Skeletal muscle tissue (tissue), 4 donors: ENCODE data around the gene KRTAP1-4. TPM values are rescaled to one million over a fixed set of nuclear protein-coding genes. Genes with fewer than 3 reads are reported as not detected.
"Not testable (repeated sequence)": the region's sequence is repeated elsewhere in the genome, so short reads cannot be mapped to it uniquely, and the experiment has no call there.

Experiments
- H3K27ac ChIP-seq: one replicate; pipeline ENCODE4 v1.7.0; 2013; ENCODE audit warnings: mild to moderate bottlenecking, low read depth, low read length, inconsistent platforms
- H3K27me3 ChIP-seq, 3 donors: one replicate each; pipeline ENCODE4 v1.7.0; 2013; ENCODE audit warnings: low read length in 3 of 3; ENCODE audit not compliant: control insufficient read depth in 3 of 3, insufficient read depth in 3 of 3
- H3K36me3 ChIP-seq, 3 donors: one replicate each; pipeline ENCODE4 v1.7.0; 2013; ENCODE audit warnings: low read length in 3 of 3; ENCODE audit not compliant: control insufficient read depth in 3 of 3, insufficient read depth in 3 of 3
- H3K4me1 ChIP-seq, 3 donors: one replicate each; pipeline ENCODE4 v1.7.0; 2013; ENCODE audit warnings: low read length in 3 of 3, mild to moderate bottlenecking in 3 of 3; ENCODE audit not compliant: control insufficient read depth in 3 of 3, insufficient read depth in 3 of 3
- H3K4me3 ChIP-seq, 3 donors: one replicate each; pipeline ENCODE4 v1.7.0; 2013; ENCODE audit warnings: low read length in 3 of 3
- H3K9ac ChIP-seq, 3 donors: one replicate each; pipeline ENCODE4 v1.7.0; 2013; ENCODE audit warnings: low read length in 3 of 3, mild to moderate bottlenecking in 3 of 3, moderate library complexity in 2 of 3, low read depth in 1 of 3
- H3K9me3 ChIP-seq, 3 donors: one replicate each; pipeline ENCODE4 v1.7.0; 2013; ENCODE audit warnings: low read length in 3 of 3; ENCODE audit not compliant: control insufficient read depth in 3 of 3
- total RNA-seq: library from RNA; depleted of rRNA; stranded (reverse); fragments of >200 nt; gene quantifications from one replicate; pipeline ENCODE4 v1.2.3, GENCODE V29; 2014
- donor health status: Osteomylitis.

Gene KRTAP1-4
- total RNA-seq, 1 donor from 2014 or later: not detected

GRCh38 chr17:41009301-41009760 is 20.7 kb downstream of the KRTAP1-4 start:
- H3K27ac ChIP-seq: no peak overlapping the region
- peaks cover 0 to 6% (median 5%) of the 10 kb centered on the region in 3 donors for H3K4me1 ChIP-seq
- no peak overlapping the region for H3K4me3 ChIP-seq
- H3K27me3 ChIP-seq: peaks cover 0 to 2% (median 0%) of the 10 kb centered on the region in 3 donors
- H3K9ac ChIP-seq: no peak overlapping the region
- no peaks in the 10 kb centered on the region for H3K36me3 ChIP-seq
- no peaks in the 10 kb centered on the region for H3K9me3 ChIP-seq

GRCh38 chr17:41008811-41009210 is 21.2 kb downstream of the KRTAP1-4 start, which contains the start of gene KRTAP3-1:
Gene KRTAP3-1, minus strand, starts transcription at chr17:41009128. Its CDS starts 54 bp downstream, at chr17:41009074.
- Histone ChIP-seq H3K36me3 (no peaks in the 10 kb centered on the region), H3K9me3 (no peaks in the 10 kb centered on the region), H3K9ac (no peak within 1 kb of the TSS), H3K4me1 (peaks cover 0 to 6% (median 5%) of the 10 kb centered on the region in 3 donors), H3K27me3 (peaks cover 0 to 3% (median 0%) of the 10 kb centered on the region in 3 donors), H3K27ac (no peak within 1 kb of the TSS), H3K4me3 (no peak within 1 kb of the TSS)

GRCh38 chr17:41004397-41004796 is 25.6 kb downstream of the KRTAP1-4 start:
- Histone ChIP-seq H3K27ac (no peak overlapping the region), H3K4me3 (no peak overlapping the region), H3K36me3 (no peaks in the 10 kb centered on the region), H3K4me1 (no peaks in the 10 kb centered on the region), H3K9ac (no peak overlapping the region), H3K9me3 (no peaks in the 10 kb centered on the region), H3K27me3 (peaks cover 0 to 6% (median 3%) of the 10 kb centered on the region in 3 donors)

- Histone ChIP-seq H3K4me1 (no peaks in the 10 kb centered on the region), H3K27ac (no peak overlapping the region), H3K9me3 (no peaks in the 10 kb centered on the region), H3K4me3 (no peak overlapping the region), H3K27me3 (peaks cover 0 to 6% (median 3%) of the 10 kb centered on the region in 3 donors), H3K36me3 (no peaks in the 10 kb centered on the region), H3K9ac (no peak overlapping the region)
Observed at GRCh38 chr17:41003926-41004325, 26.1 kb downstream of the KRTAP1-4 start.

- Histone ChIP-seq H3K4me1 (no peaks in the 10 kb centered on the region), H3K4me3 (no peak overlapping the region), H3K27me3 (peaks cover 0 to 6% (median 3%) of the 10 kb centered on the region in 3 donors), H3K9ac (no peak overlapping the region), H3K9me3 (no peaks in the 10 kb centered on the region), H3K36me3 (no peaks in the 10 kb centered on the region), H3K27ac (no peak overlapping the region)
Observed at GRCh38 chr17:41002814-41003213, 27.2 kb downstream of the KRTAP1-4 start.

- Histone ChIP-seq H3K27ac (no peak overlapping the region), H3K4me3 (no peak overlapping the region)
Observed at GRCh38 chr17:41001795-41002194, 28.2 kb downstream of the KRTAP1-4 start.

GRCh38 chr17:40999563-40999962 is 30.4 kb downstream of the KRTAP1-4 start, which contains the start of gene KRTAP3-2:
Gene KRTAP3-2, minus strand, starts transcription at chr17:40999906. Its CDS starts 53 bp downstream, at chr17:40999853.
- not testable (repeated sequence) for H3K36me3 ChIP-seq, H3K4me1 ChIP-seq, H3K27ac ChIP-seq, H3K9ac ChIP-seq, H3K9me3 ChIP-seq, H3K4me3 ChIP-seq
- H3K27me3 ChIP-seq: peaks cover 2 to 12% (median 3%) of the 10 kb centered on the region in 3 donors

More at GRCh38 chr17:41001795-41002194, 28.2 kb downstream of the KRTAP1-4 start:
- Histone ChIP-seq H3K36me3 (no peaks in the 10 kb centered on the region), H3K27me3 (peaks cover 0 to 9% (median 3%) of the 10 kb centered on the region in 3 donors), H3K9me3 (no peaks in the 10 kb centered on the region), H3K9ac (no peak overlapping the region), H3K4me1 (no peaks in the 10 kb centered on the region)

- Histone ChIP-seq H3K9ac (no peak overlapping the region), H3K36me3 (no peaks in the 10 kb centered on the region), H3K9me3 (no peaks in the 10 kb centered on the region), H3K4me1 (no peaks in the 10 kb centered on the region), H3K27ac (no peak overlapping the region), H3K4me3 (no peak overlapping the region), H3K27me3 (peaks cover 3 to 15% (median 5%) of the 10 kb centered on the region in 3 donors)
Observed at GRCh38 chr17:40997361-40997760, 32.6 kb downstream of the KRTAP1-4 start.

- H3K27ac ChIP-seq: no peak overlapping the region
- H3K4me1 ChIP-seq: no peaks in the 10 kb centered on the region
- peaks cover 3 to 13% (median 5%) of the 10 kb centered on the region in 3 donors for H3K27me3 ChIP-seq
- no peak overlapping the region for H3K4me3 ChIP-seq
- no peaks in the 10 kb centered on the region for H3K9me3 ChIP-seq
- no peaks in the 10 kb centered on the region for H3K36me3 ChIP-seq
- no peak overlapping the region for H3K9ac ChIP-seq
Observed at GRCh38 chr17:40996829-40997228, 33.2 kb downstream of the KRTAP1-4 start.

GRCh38 chr17:40995116-40995515 is 34.9 kb downstream of the KRTAP1-4 start:
- H3K4me1 ChIP-seq: no peaks in the 10 kb centered on the region
- H3K9ac ChIP-seq: no peak overlapping the region
- H3K4me3 ChIP-seq: no peak overlapping the region
- H3K27me3 ChIP-seq: peaks cover 3 to 9% (median 5%) of the 10 kb centered on the region in 3 donors
- H3K36me3 ChIP-seq: no peaks in the 10 kb centered on the region
- no peak overlapping the region for H3K27ac ChIP-seq
- H3K9me3 ChIP-seq: no peaks in the 10 kb centered on the region
